ACHN (cell line): ENCODE measurements around the gene OR51I2.

ENCODE experiments used
- DNase-seq: peaks from one replicate; pipeline ENCODE4 v3.0.0-alpha.2; 2015
- in situ Hi-C: cut with HindIII; loops from 2 replicates; pipeline ENCODE4 v1.10.0; 2017; ENCODE audit warnings: low sequenced_read_pairs, low pct_ligation_motif_present, low pct_unique_long_range_greater_than_20kb

OR51I2 gene

GRCh38 chr11:5500393-5500801 is 51.3 kb downstream of the OR51I2 start:
- DNase-seq = no peak
- in situ Hi-C loops = no loop called here

GRCh38 chr11:5504403-5504921 is 55.3 kb downstream of the OR51I2 start:
- in situ Hi-C loops = no loop called here
- no peak for DNase-seq

GRCh38 chr11:5505363-5506048 is 56.4 kb downstream of the OR51I2 start:
- no peak for DNase-seq
- in situ Hi-C loops = no loop called here
